Stimulated activated naive CD8-positive, alpha-beta T cell treated with anti-CD3 and anti-CD28 coated beads, Interleukin-15, amount 100 ng/mL, for 72 hours (primary cell): Measurements from ENCODE around the gene BCR.
"Not testable (repeated sequence)": the region's sequence is repeated elsewhere in the genome, so short reads cannot be mapped to it uniquely, and the experiment has no call there.

Experiments used
- ATAC-seq: fragments of 150-1000 bp; cut with Tn5 transposase; 2 replicates; pipeline ENCODE4 v1.10.0; 2021; ENCODE audit warnings: mild to moderate bottlenecking, moderate library complexity
- DNase-seq, 2 donors: peaks; one replicate each; pipeline ENCODE4 v3.0.0; 2021 to 2022
- H3K27ac Mint-ChIP-seq, 2 donors: one replicate each; pipeline ENCODE4 v1.8.0; 2022; ENCODE audit warnings: mild to moderate bottlenecking in 2 of 2, mixed read lengths in 2 of 2, moderate library complexity in 2 of 2
- H3K27me3 Mint-ChIP-seq: one replicate; pipeline ENCODE4 v1.8.0; 2022; ENCODE audit warnings: mixed read lengths
- H3K4me1 Mint-ChIP-seq: one replicate; pipeline ENCODE4 v1.8.0; 2022; ENCODE audit warnings: mild to moderate bottlenecking, mixed read lengths
- H3K4me3 Mint-ChIP-seq, 2 donors: one replicate each; pipeline ENCODE4 v1.8.0; 2022; ENCODE audit warnings: mild to moderate bottlenecking in 2 of 2, mixed read lengths in 2 of 2, moderate library complexity in 1 of 2
- H3K9me3 Mint-ChIP-seq, 2 donors: one replicate each; pipeline ENCODE4 v1.8.0; 2022; ENCODE audit warnings: mixed read lengths in 2 of 2

BCR gene

GRCh38 chr22:23306438-23306921, 126.2 kb downstream of the BCR start:
- ATAC-seq (no peak), DNase-seq (no peak)
- H3K27me3 Mint-ChIP-seq, result no peaks in the 10 kb centered on the region
- no peaks in the 10 kb centered on the region for H3K4me1 Mint-ChIP-seq
- no peak overlapping the region for H3K4me3 Mint-ChIP-seq
- no peak overlapping the region for H3K27ac Mint-ChIP-seq
- no peaks in the 10 kb centered on the region for H3K9me3 Mint-ChIP-seq

- DNase-seq (no peak), ATAC-seq (no peak)
- Mint-ChIP-seq H3K27ac (peak overlapping the region; percentile 36 to 42), H3K9me3 (no peaks in the 10 kb centered on the region), H3K27me3 (no peaks in the 10 kb centered on the region), H3K4me3 (no peak overlapping the region), H3K4me1 (no peaks in the 10 kb centered on the region)
Measured at GRCh38 chr22:23306926-23307325, 126.6 kb downstream of the BCR start.

GRCh38 chr22:23307511-23307910, 127.2 kb downstream of the BCR start:
- not testable (repeated sequence) for ATAC-seq

GRCh38 chr22:23309261-23309660, 129.0 kb downstream of the BCR start:
- ATAC-seq, H3K4me3 Mint-ChIP-seq, H3K9me3 Mint-ChIP-seq, H3K27me3 Mint-ChIP-seq, H3K27ac Mint-ChIP-seq, DNase-seq, H3K4me1 Mint-ChIP-seq: not testable (repeated sequence)

More at GRCh38 chr22:23307511-23307910, 127.2 kb downstream of the BCR start:
- H3K4me1 Mint-ChIP-seq, H3K4me3 Mint-ChIP-seq, DNase-seq, H3K27ac Mint-ChIP-seq, H3K9me3 Mint-ChIP-seq, H3K27me3 Mint-ChIP-seq: not testable (repeated sequence)

GRCh38 chr22:23310443-23311097, 130.3 kb downstream of the BCR start:
- not testable (repeated sequence) for H3K4me3 Mint-ChIP-seq, ATAC-seq, H3K4me1 Mint-ChIP-seq, H3K9me3 Mint-ChIP-seq, H3K27ac Mint-ChIP-seq, DNase-seq, H3K27me3 Mint-ChIP-seq

GRCh38 chr22:23311635-23312420, 131.5 kb downstream of the BCR start:
- peak overlapping the region in 1 of 2 donors; percentile 42 for H3K27ac Mint-ChIP-seq
- H3K27me3 Mint-ChIP-seq, ATAC-seq, H3K9me3 Mint-ChIP-seq, DNase-seq, H3K4me1 Mint-ChIP-seq, H3K4me3 Mint-ChIP-seq: not testable (repeated sequence)

- no peak for DNase-seq
- H3K4me3 Mint-ChIP-seq, result no peak overlapping the region
- H3K27ac Mint-ChIP-seq, result peak overlapping the region in 1 of 2 donors; percentile 96
- no peaks in the 10 kb centered on the region for H3K4me1 Mint-ChIP-seq
- H3K9me3 Mint-ChIP-seq, result no peaks in the 10 kb centered on the region
- ATAC-seq, result no peak
- no peaks in the 10 kb centered on the region for H3K27me3 Mint-ChIP-seq
Measured at GRCh38 chr22:23313791-23314567, 133.7 kb downstream of the BCR start.

- ATAC-seq (no peak), DNase-seq (peak; percentile 23 to 61)
- Mint-ChIP-seq H3K27ac (no peak overlapping the region), H3K4me3 (no peak overlapping the region), H3K27me3 (no peaks in the 10 kb centered on the region), H3K4me1 (no peaks in the 10 kb centered on the region), H3K9me3 (no peaks in the 10 kb centered on the region)
Measured at GRCh38 chr22:23315341-23315917, 135.1 kb downstream of the BCR start.

- not testable (repeated sequence) for H3K4me3 Mint-ChIP-seq, H3K9me3 Mint-ChIP-seq, H3K27me3 Mint-ChIP-seq, ATAC-seq, H3K4me1 Mint-ChIP-seq, DNase-seq, H3K27ac Mint-ChIP-seq
Measured at GRCh38 chr22:23316596-23316995, 136.3 kb downstream of the BCR start.

- H3K4me1 Mint-ChIP-seq, DNase-seq, ATAC-seq, H3K4me3 Mint-ChIP-seq, H3K27ac Mint-ChIP-seq, H3K9me3 Mint-ChIP-seq, H3K27me3 Mint-ChIP-seq: not testable (repeated sequence)
Measured at GRCh38 chr22:23318316-23318715, 138.0 kb downstream of the BCR start.

GRCh38 chr22:23322497-23323080, 142.3 kb downstream of the BCR start:
- not testable (repeated sequence) for H3K4me3 Mint-ChIP-seq, H3K27ac Mint-ChIP-seq, H3K4me1 Mint-ChIP-seq, H3K27me3 Mint-ChIP-seq, ATAC-seq, H3K9me3 Mint-ChIP-seq, DNase-seq

GRCh38 chr22:23323960-23324688, 143.8 kb downstream of the BCR start:
- not testable (repeated sequence) for H3K27me3 Mint-ChIP-seq, H3K9me3 Mint-ChIP-seq, H3K4me1 Mint-ChIP-seq, DNase-seq
- H3K4me3 Mint-ChIP-seq, result peak overlapping the region in 1 of 2 donors; percentile 19
- H3K27ac Mint-ChIP-seq, result peak overlapping the region in 1 of 2 donors; percentile 34
- ATAC-seq, result peak; percentile 98

- H3K27ac Mint-ChIP-seq, result no peak overlapping the region
- no peaks in the 10 kb centered on the region for H3K27me3 Mint-ChIP-seq
- H3K9me3 Mint-ChIP-seq, result no peaks in the 10 kb centered on the region
- H3K4me3 Mint-ChIP-seq, result no peak overlapping the region
- no peaks in the 10 kb centered on the region for H3K4me1 Mint-ChIP-seq
- DNase-seq (no peak), ATAC-seq (no peak)
Measured at GRCh38 chr22:23325183-23325582, 144.9 kb downstream of the BCR start.

GRCh38 chr22:23333822-23334221, 153.5 kb downstream of the BCR start:
- H3K27ac Mint-ChIP-seq, H3K4me1 Mint-ChIP-seq, H3K9me3 Mint-ChIP-seq, H3K27me3 Mint-ChIP-seq, DNase-seq, H3K4me3 Mint-ChIP-seq: not testable (repeated sequence)
- peak; percentile 45 for ATAC-seq
